Hair follicular keratinocyte (primary cell): ENCODE results near the gene NAP1L3. TPM values are rescaled to one million over a fixed set of nuclear protein-coding genes. Genes with fewer than 3 reads are reported as not detected.

Source experiments
- total RNA-seq: library from RNA; depleted of rRNA; stranded (reverse); fragments of >200 nt; gene quantifications from 2 replicates; pipeline ENCODE4 v1.2.3, GENCODE V29; 2015

NAP1L3 gene
- total RNA-seq: 0.11 TPM in 1 of 2 replicates, not detected in the other

GRCh38 chrX:93673056-93673868, at the start of gene NAP1L3:
TSS of gene NAP1L3 (minus strand) at chrX:93673578. CDS start at chrX:93673304, 274 bp downstream.

GRCh38 chrX:93673869-93674271, 492 bp upstream of the NAP1L3 start, which contains the start of gene FAM133A:
TSS of gene FAM133A (plus strand) at chrX:93674206. CDS start at chrX:93709420, 35,214 bp downstream.

Other genes starting within 250 kb of the NAP1L3 start
- gene FAM133A, start 628 bp upstream of the NAP1L3 start, total RNA-seq: not detected in 2 replicates